Astrocyte (in vitro differentiated cells and primary cell): ENCODE results near the gene ATXN10. TPM values are rescaled to one million over a fixed set of nuclear protein-coding genes. Genes with fewer than 3 reads are reported as not detected.

Experiments
- DNase-seq: peaks from one replicate; pipeline ENCODE4 v3.0.0-alpha.2; 2010; ENCODE audit warnings: low read depth
- FAIRE-seq: peaks from 2 replicates; lab custom pipeline; 2011; peaks lifted over from hg19 to GRCh38; lab: Jason Lieb, UNC
- H2AFZ ChIP-seq: 2 replicates; pipeline ENCODE4 v1.6.0; 2012; ENCODE audit warnings: low read depth, low read length, inconsistent platforms
- H3K27ac ChIP-seq: 2 replicates; pipeline ENCODE4 v1.5.1; 2011; ENCODE audit warnings: low read depth, low read length, inconsistent platforms
- H3K27me3 ChIP-seq: 2 replicates; pipeline ENCODE4 v1.6.0; 2011; ENCODE audit warnings: low read length, inconsistent platforms; ENCODE audit not compliant: insufficient read depth
- H3K36me3 ChIP-seq: 2 replicates; pipeline ENCODE4 v1.5.1; 2011; ENCODE audit warnings: low read length, inconsistent platforms; ENCODE audit not compliant: insufficient read depth
- H3K4me1 ChIP-seq: 2 replicates; pipeline ENCODE4 v1.5.1; 2011; ENCODE audit warnings: low read length, inconsistent platforms; ENCODE audit not compliant: insufficient read depth
- H3K4me2 ChIP-seq: 2 replicates; pipeline ENCODE4 v1.6.0; 2012; ENCODE audit warnings: low read length, inconsistent platforms
- H3K4me3 ChIP-seq: 2 replicates; pipeline ENCODE4 v1.5.1; 2011; ENCODE audit warnings: low read depth, mild to moderate bottlenecking, low read length, inconsistent platforms; ENCODE audit not compliant: insufficient read depth
- H3K79me2 ChIP-seq: 2 replicates; pipeline ENCODE4 v1.6.0; 2012; ENCODE audit warnings: mild to moderate bottlenecking, low read length, inconsistent platforms; ENCODE audit not compliant: insufficient read depth
- H3K9ac ChIP-seq: 2 replicates; pipeline ENCODE4 v1.6.0; 2012; ENCODE audit warnings: mild to moderate bottlenecking, low read length, inconsistent platforms
- H3K9me3 ChIP-seq: 2 replicates; pipeline ENCODE4 v1.5.1; 2012; ENCODE audit warnings: low read depth, mild to moderate bottlenecking, low read length, inconsistent platforms; ENCODE audit not compliant: insufficient read depth
- H4K20me1 ChIP-seq: 2 replicates; pipeline ENCODE4 v1.6.0; 2012; ENCODE audit warnings: low read length, inconsistent platforms; ENCODE audit not compliant: insufficient read depth
- H3K27ac Mint-ChIP-seq: one replicate; pipeline ENCODE4 v1.8.0; 2021; ENCODE audit warnings: mild to moderate bottlenecking, mixed read lengths; ENCODE audit not compliant: unreplicated experiment
- H3K27me3 Mint-ChIP-seq: one replicate; pipeline ENCODE4 v1.8.0; 2021; ENCODE audit warnings: low read depth, mixed read lengths; ENCODE audit not compliant: unreplicated experiment
- H3K36me3 Mint-ChIP-seq: one replicate; pipeline ENCODE4 v1.8.0; 2021; ENCODE audit warnings: low read depth, mixed read lengths; ENCODE audit not compliant: unreplicated experiment
- H3K4me1 Mint-ChIP-seq: one replicate; pipeline ENCODE4 v1.8.0; 2021; ENCODE audit warnings: low read depth, mixed read lengths; ENCODE audit not compliant: unreplicated experiment
- H3K4me3 Mint-ChIP-seq: one replicate; pipeline ENCODE4 v1.8.0; 2021; ENCODE audit warnings: mild to moderate bottlenecking, moderate library complexity, mixed read lengths; ENCODE audit not compliant: unreplicated experiment
- H3K9me3 Mint-ChIP-seq: one replicate; pipeline ENCODE4 v1.8.0; 2021; ENCODE audit warnings: mild to moderate bottlenecking, mixed read lengths; ENCODE audit not compliant: unreplicated experiment
- CTCF ChIP-seq: IDR thresholded peaks from 2 replicates; pipeline ENCODE4 v1.5.1; 2011; ENCODE audit warnings: low read depth, mild to moderate bottlenecking, inconsistent platforms, low read length, moderate library complexity; ENCODE audit not compliant: insufficient read depth
- EZH2 ChIP-seq: IDR thresholded peaks from 2 replicates; pipeline ENCODE4 v1.6.1; 2012; ENCODE audit warnings: mild to moderate bottlenecking, low read length, inconsistent platforms; ENCODE audit not compliant: insufficient read depth
- total RNA-seq: library from RNA; stranded (reverse); gene quantifications from 2 replicates; pipeline ENCODE4 v1.2.1, GENCODE V29; 2021

The ATXN10 gene
- total RNA-seq, 1 donor from 2014 or later = 195 TPM

GRCh38 chr22:45684752-45685574 is 13.3 kb downstream of the ATXN10 start:
- Histone ChIP-seq H3K4me3 (no peak overlapping the region), H3K27me3 (no peaks in the 10 kb centered on the region), H3K4me1 (peaks cover 92% of the 10 kb centered on the region), H2AFZ (no peak overlapping the region), H4K20me1 (peaks cover 49% of the 10 kb centered on the region), H3K9ac (peak overlapping the region; percentile 57), H3K4me2 (peak overlapping the region; percentile 73), H3K36me3 (no peaks in the 10 kb centered on the region), H3K27ac (peak overlapping the region; percentile 74), H3K9me3 (no peaks in the 10 kb centered on the region), H3K79me2 (peaks cover 92% of the 10 kb centered on the region)
- TF ChIP-seq EZH2 (no peak), CTCF (no peak)
- H3K4me3 Mint-ChIP-seq = no peak overlapping the region
- H3K27me3 Mint-ChIP-seq = no peaks in the 10 kb centered on the region
- DNase-seq = no peak
- H3K4me1 Mint-ChIP-seq = peaks cover 28% of the 10 kb centered on the region
- no peak overlapping the region for H3K27ac Mint-ChIP-seq
- FAIRE-seq = peak; percentile 37
- H3K36me3 Mint-ChIP-seq = no peaks in the 10 kb centered on the region
- no peaks in the 10 kb centered on the region for H3K9me3 Mint-ChIP-seq

GRCh38 chr22:45686004-45686403 is 14.4 kb downstream of the ATXN10 start:
- peaks cover 93% of the 10 kb centered on the region for H3K79me2 ChIP-seq
- H3K9ac ChIP-seq = peak overlapping the region; percentile 9
- peaks cover 3% of the 10 kb centered on the region for H3K36me3 ChIP-seq
- no peaks in the 10 kb centered on the region for H3K9me3 Mint-ChIP-seq
- TF ChIP-seq CTCF (no peak), EZH2 (no peak)
- no peak overlapping the region for H3K4me3 Mint-ChIP-seq
- H3K27me3 ChIP-seq = no peaks in the 10 kb centered on the region
- no peaks in the 10 kb centered on the region for H3K27me3 Mint-ChIP-seq
- H4K20me1 ChIP-seq = peaks cover 51% of the 10 kb centered on the region
- H2AFZ ChIP-seq = no peak overlapping the region
- peaks cover 9% of the 10 kb centered on the region for H3K36me3 Mint-ChIP-seq
- DNase-seq (peak; percentile 62), FAIRE-seq (no peak)
- H3K9me3 ChIP-seq = no peaks in the 10 kb centered on the region
- H3K27ac ChIP-seq = peak overlapping the region; percentile 51
- peak overlapping the region; percentile 67 for H3K27ac Mint-ChIP-seq
- peaks cover 82% of the 10 kb centered on the region for H3K4me1 ChIP-seq
- H3K4me2 ChIP-seq = peak overlapping the region; percentile 1
- H3K4me3 ChIP-seq = no peak overlapping the region
- H3K4me1 Mint-ChIP-seq = peaks cover 31% of the 10 kb centered on the region

- H3K27me3 Mint-ChIP-seq = no peaks in the 10 kb centered on the region
- H3K9ac ChIP-seq = no peak overlapping the region
- peaks cover 34% of the 10 kb centered on the region for H3K4me1 Mint-ChIP-seq
- H3K4me2 ChIP-seq = peak overlapping the region; percentile 42
- peaks cover 75% of the 10 kb centered on the region for H3K4me1 ChIP-seq
- peak; percentile 50 for FAIRE-seq
- TF ChIP-seq CTCF (no peak), EZH2 (no peak)
- H3K27ac Mint-ChIP-seq = no peak overlapping the region
- peaks cover 43% of the 10 kb centered on the region for H4K20me1 ChIP-seq
- peaks cover 12% of the 10 kb centered on the region for H3K36me3 Mint-ChIP-seq
- H3K9me3 Mint-ChIP-seq = no peaks in the 10 kb centered on the region
- peaks cover 6% of the 10 kb centered on the region for H3K36me3 ChIP-seq
- no peaks in the 10 kb centered on the region for H3K9me3 ChIP-seq
- H3K79me2 ChIP-seq = peaks cover 93% of the 10 kb centered on the region
- DNase-seq = peak; percentile 77
- H3K27me3 ChIP-seq = no peaks in the 10 kb centered on the region
- no peak overlapping the region for H3K4me3 ChIP-seq
- H2AFZ ChIP-seq = no peak overlapping the region
- H3K27ac ChIP-seq = peak overlapping the region; percentile 66
- H3K4me3 Mint-ChIP-seq = no peak overlapping the region
Observed at GRCh38 chr22:45686836-45687235, 15.2 kb downstream of the ATXN10 start.
